Activated T-helper 17 cell treated with anti-CD3 and anti-CD28 coated beads, Interleukin-2, amount 50 U/mL, for 72 hours (primary cell): ENCODE data around the gene LRRN1. TPM values are rescaled to one million over a fixed set of nuclear protein-coding genes. Genes with fewer than 3 reads are reported as not detected.
"Not testable (repeated sequence)": the region's sequence is repeated elsewhere in the genome, so short reads cannot be mapped to it uniquely, and the experiment has no call there.

Source experiments
- ATAC-seq: fragments of 150-1000 bp; cut with Tn5 transposase; replicated peaks from 2 replicates; pipeline ENCODE4 v1.10.0; 2021; ENCODE audit warnings: mild to moderate bottlenecking, moderate library complexity
- H3K27ac Mint-ChIP-seq: one replicate; pipeline ENCODE4 v1.8.0; 2022; ENCODE audit warnings: mixed read lengths
- H3K27me3 Mint-ChIP-seq: one replicate; pipeline ENCODE4 v1.8.0; 2022; ENCODE audit warnings: mixed read lengths
- H3K36me3 Mint-ChIP-seq: one replicate; pipeline ENCODE4 v1.8.0; 2022; ENCODE audit warnings: low read depth, mild to moderate bottlenecking, mixed read lengths
- H3K4me1 Mint-ChIP-seq: one replicate; pipeline ENCODE4 v1.8.0; 2022; ENCODE audit warnings: mixed read lengths
- H3K4me3 Mint-ChIP-seq: one replicate; pipeline ENCODE4 v1.8.0; 2022; ENCODE audit warnings: mild to moderate bottlenecking, mixed read lengths
- H3K9me3 Mint-ChIP-seq: one replicate; pipeline ENCODE4 v1.8.0; 2022; ENCODE audit warnings: mixed read lengths
- total RNA-seq, 2 donors: library from RNA; stranded (reverse); gene quantifications; one replicate each; pipeline ENCODE4 v1.2.3, GENCODE V29; 2022

Gene LRRN1
- total RNA-seq, 2 donors from 2014 or later, result not detected

DNA sequence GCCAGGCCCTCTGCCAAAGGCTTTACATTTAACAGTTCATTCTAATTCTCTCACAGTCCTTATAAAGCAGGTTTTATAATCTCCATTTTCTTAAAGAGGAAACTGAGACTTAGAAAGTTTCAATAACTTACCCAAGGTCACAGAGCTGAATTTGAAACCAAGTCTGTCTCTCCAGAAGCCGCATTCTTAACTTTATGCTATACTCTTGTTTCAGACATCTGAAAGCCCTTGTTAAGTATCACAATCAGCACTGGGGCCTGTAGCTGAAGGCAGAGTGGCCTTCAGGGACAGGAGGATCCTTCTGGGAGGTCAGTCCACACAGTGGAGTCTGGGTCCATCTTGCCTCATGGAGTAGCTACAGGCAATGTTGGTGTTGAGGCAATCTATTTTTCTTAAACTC, 27.9 kb downstream of the LRRN1 start:
- Mint-ChIP-seq H3K36me3 (no peaks in the 10 kb centered on the region), H3K27me3 (no peaks in the 10 kb centered on the region), H3K4me3 (no peak overlapping the region), H3K27ac (no peak overlapping the region), H3K4me1 (no peaks in the 10 kb centered on the region), H3K9me3 (peaks cover 4% of the 10 kb centered on the region)
- ATAC-seq, result no peak

DNA sequence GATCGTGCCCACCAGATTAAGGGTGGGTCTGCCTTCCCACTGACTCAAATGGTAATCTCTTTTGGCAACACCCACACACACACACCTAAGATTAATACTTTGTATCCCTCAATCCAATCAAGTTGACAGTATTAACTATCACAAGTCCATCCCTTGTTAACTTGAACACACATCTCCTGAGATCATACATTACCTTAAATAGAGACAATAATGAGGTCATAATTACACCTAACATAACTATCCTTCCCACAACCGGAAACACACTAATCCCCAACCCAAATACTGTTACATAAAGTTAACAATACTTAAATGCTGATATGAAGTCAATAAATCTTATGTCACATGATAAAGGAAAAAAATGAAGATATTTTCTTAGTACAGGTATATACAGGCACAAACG, 29.2 kb downstream of the LRRN1 start:
- H3K36me3 Mint-ChIP-seq, H3K27me3 Mint-ChIP-seq, H3K4me3 Mint-ChIP-seq, ATAC-seq, H3K9me3 Mint-ChIP-seq, H3K27ac Mint-ChIP-seq, H3K4me1 Mint-ChIP-seq: not testable (repeated sequence)

DNA sequence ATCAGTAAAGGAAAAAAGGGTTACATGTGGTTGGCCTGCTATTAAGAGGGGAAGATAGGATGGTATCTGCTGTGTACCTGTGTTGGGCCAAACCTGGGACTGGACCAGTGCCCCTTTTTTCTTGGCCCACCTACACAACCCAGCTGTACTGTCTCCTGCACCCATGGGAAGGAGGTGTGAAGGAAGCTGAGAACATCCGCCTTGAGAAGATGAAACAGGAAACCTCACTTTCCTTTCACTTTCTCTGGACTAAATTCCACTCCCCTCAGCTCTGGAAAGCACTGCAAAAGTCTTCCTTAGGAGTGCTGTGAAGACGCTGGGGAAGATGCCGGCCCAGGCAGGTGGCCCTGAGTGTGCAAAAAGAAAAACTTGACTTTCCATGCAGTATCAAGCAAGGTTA, 37.6 kb downstream of the LRRN1 start:
- Mint-ChIP-seq H3K27ac (no peak overlapping the region), H3K9me3 (peaks cover 17% of the 10 kb centered on the region), H3K27me3 (no peaks in the 10 kb centered on the region), H3K36me3 (no peaks in the 10 kb centered on the region), H3K4me1 (no peaks in the 10 kb centered on the region), H3K4me3 (no peak overlapping the region)
- ATAC-seq, result no peak

DNA sequence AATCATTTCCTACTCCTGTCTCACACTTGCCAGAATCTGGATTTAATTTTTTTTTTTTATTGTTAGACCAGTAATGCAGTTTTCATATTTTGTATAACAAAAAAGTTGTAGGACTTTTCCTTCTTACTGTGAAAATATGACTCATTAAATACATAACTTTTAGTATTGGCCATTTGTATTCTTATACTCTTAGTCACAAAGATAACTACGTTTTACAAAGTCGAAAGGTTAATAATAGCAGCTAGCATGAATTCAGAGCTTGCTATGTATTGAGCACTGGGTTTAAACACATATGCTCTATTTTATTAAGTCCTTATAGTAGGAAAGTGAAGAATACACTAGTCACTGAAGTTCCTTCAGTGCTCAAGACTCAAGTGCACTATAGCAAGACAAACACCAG, 43.1 kb downstream of the LRRN1 start:
- Mint-ChIP-seq H3K27ac (no peak overlapping the region), H3K4me3 (no peak overlapping the region), H3K4me1 (no peaks in the 10 kb centered on the region), H3K27me3 (no peaks in the 10 kb centered on the region), H3K9me3 (peaks cover 6% of the 10 kb centered on the region), H3K36me3 (no peaks in the 10 kb centered on the region)
- ATAC-seq, result no peak

DNA sequence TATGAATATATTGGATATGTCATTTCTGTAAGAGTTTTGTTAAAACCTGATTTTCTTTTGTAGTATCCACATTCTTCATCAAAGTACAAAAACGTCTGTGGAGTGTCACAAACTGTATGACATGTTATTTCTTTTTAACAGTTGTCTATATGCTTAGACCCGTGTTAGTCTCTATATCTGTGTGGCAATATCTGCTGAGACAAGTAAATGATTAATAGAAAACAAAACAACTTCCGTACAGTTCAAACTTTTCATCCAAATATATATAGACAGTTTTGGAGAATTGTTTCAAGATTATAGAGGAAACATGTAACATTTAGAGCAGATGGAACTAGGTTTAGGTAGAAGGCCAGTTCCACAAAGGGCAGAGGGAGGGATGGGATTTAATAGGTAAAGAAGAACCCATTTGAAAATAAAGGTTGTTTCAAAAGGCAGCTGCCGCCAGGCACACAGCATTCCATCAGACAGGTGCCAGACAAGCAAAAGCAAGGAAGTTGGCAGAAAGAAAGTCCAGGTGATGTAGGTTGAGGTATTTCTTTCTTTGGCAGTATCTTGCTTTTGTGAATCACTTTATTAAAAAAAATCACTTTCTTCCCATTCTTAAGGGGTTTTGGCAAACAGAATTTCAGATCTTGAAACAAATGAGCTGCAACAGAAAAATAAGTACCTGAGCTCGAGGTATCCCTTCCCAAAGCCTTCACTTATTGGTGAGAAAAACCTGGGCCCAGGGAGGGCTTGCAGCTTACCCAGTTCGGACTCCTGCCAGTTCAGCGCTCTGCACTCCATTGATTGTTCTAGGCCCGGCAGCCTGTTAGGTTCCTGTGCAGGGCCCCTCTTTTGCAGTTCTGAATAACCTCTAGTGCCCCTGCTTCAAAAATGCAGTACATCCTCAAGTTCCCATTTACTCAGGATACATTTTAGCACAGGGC, 49.0 kb downstream of the LRRN1 start:
- Mint-ChIP-seq H3K27me3 (no peaks in the 10 kb centered on the region), H3K4me1 (no peaks in the 10 kb centered on the region), H3K9me3 (no peaks in the 10 kb centered on the region), H3K27ac (no peak overlapping the region), H3K36me3 (no peaks in the 10 kb centered on the region), H3K4me3 (no peak overlapping the region)
- no peak for ATAC-seq

DNA sequence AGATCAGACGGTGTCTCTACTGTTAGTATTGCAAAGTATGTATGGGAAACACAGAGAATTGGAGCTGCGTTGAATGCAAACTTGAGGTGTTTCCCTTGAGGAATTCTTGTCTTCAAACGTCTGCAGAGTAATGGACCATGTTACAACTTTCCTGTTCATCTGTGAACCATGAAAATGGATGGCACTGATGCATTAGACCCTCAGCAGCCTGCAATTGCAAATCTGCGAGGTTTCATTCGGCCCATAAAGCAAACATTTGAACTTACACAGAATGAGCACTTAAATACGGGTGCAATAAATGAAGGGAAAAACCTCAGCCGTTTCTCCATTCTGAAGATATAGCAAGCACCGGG, 49.7 kb downstream of the LRRN1 start:
- no peak for ATAC-seq
- no peak overlapping the region for H3K27ac Mint-ChIP-seq
- no peak overlapping the region for H3K4me3 Mint-ChIP-seq
- no peaks in the 10 kb centered on the region for H3K4me1 Mint-ChIP-seq
- H3K36me3 Mint-ChIP-seq, result no peaks in the 10 kb centered on the region
- H3K9me3 Mint-ChIP-seq, result no peaks in the 10 kb centered on the region
- H3K27me3 Mint-ChIP-seq, result no peaks in the 10 kb centered on the region

DNA sequence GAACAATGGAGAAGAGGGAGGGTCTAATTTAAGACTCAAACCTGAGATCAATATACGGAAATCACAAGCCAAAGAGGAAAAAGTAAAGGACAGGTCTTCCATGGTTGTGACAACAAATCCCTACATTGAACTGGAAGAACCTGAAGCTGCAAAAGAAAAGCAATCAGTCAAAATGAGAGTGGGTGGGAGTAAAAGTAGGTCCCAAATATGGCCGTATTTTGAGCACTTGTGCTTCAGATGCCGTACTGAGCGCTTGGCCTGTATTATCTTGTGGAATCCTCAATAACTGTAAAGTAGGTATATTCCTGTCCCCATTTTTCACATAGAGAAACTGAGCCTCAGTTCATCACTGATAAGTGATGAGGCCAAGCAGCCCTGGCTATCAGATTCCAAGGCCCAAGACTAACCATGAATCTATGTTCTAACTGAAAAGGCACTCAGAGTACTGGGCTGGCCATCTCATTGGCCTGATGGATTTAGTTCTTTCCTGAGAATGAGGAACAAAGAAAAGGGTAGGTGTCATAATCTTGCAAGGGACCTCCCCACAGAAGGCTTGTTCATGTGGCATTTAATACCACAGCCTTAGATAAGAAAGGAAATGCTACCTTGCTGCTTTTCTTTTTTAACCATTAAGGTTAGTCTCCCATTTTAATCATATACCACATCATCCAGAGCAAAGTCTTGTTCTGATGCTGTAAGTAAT, 52.5 kb downstream of the LRRN1 start:
- Mint-ChIP-seq H3K27ac (no peak overlapping the region), H3K9me3 (no peaks in the 10 kb centered on the region), H3K4me3 (no peak overlapping the region), H3K4me1 (no peaks in the 10 kb centered on the region), H3K27me3 (no peaks in the 10 kb centered on the region), H3K36me3 (no peaks in the 10 kb centered on the region)
- ATAC-seq, result peak; percentile 5

DNA sequence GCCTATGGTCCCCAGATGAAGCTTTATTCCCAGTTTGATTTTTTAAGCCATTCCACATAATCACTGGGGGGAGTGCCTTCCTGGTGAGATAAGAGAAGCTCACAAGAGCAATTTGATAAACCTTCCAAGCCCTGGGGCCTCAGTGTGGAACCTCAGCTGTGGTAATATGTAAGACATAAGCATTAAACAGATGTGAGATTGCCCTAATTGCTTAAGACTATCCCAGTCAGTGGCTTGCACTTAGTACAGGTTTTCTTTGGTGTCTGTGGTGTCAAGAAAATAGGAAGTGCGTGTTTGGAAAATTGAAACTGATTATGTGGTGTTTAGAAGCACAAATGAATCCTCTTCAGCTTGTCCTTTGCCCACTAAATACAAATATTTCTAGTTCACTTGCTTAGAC, 54.3 kb downstream of the LRRN1 start:
- Mint-ChIP-seq H3K4me1 (no peaks in the 10 kb centered on the region), H3K27me3 (no peaks in the 10 kb centered on the region), H3K9me3 (no peaks in the 10 kb centered on the region), H3K4me3 (no peak overlapping the region), H3K27ac (no peak overlapping the region), H3K36me3 (no peaks in the 10 kb centered on the region)
- no peak for ATAC-seq

DNA sequence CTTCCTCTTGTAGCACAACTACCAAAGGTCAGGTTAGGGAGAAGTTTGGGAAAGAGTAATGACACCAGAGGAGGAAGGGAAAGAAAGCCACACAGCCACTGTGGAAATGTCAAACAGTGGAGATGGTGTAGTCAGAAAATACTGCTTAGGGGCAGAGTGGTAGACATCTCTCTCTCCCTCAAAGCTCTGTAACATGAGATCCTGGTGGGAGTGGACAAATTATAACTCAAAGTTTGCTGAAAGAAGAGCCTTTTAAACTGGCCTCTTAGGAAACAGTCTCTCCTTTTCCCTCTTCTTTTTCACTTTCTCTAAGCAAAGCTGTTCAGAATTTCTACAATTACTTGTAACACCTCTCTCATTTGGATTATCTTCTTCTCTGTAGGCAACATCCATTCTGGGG, 55.8 kb downstream of the LRRN1 start:
- Mint-ChIP-seq H3K27ac (no peak overlapping the region), H3K9me3 (no peaks in the 10 kb centered on the region), H3K4me1 (no peaks in the 10 kb centered on the region), H3K4me3 (no peak overlapping the region), H3K27me3 (no peaks in the 10 kb centered on the region), H3K36me3 (no peaks in the 10 kb centered on the region)
- ATAC-seq, result no peak

DNA sequence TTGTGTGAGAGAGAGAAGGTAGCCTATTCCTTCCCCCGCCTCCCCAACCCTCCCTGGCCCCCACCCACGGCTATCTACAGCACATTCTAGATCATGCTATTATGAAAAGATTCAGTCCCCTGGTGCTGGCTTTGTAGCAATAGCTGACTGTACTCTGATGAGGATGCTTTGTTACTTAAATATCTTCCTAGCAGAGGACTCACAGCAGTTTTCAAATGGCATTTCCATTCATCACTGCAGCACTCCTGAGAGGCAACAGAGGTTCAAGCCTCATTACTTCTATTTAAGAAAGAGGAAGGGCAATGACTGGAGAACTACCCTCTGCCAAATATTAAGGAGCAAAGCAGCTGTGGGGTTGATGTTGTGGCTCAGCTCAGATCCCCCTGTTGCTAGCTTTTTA, 61.0 kb downstream of the LRRN1 start:
- H3K9me3 Mint-ChIP-seq, result peaks cover 13% of the 10 kb centered on the region
- H3K36me3 Mint-ChIP-seq, result no peaks in the 10 kb centered on the region
- ATAC-seq, result no peak
- H3K4me1 Mint-ChIP-seq, result no peaks in the 10 kb centered on the region
- peaks cover 3% of the 10 kb centered on the region for H3K27me3 Mint-ChIP-seq
- no peak overlapping the region for H3K27ac Mint-ChIP-seq
- H3K4me3 Mint-ChIP-seq, result no peak overlapping the region

DNA sequence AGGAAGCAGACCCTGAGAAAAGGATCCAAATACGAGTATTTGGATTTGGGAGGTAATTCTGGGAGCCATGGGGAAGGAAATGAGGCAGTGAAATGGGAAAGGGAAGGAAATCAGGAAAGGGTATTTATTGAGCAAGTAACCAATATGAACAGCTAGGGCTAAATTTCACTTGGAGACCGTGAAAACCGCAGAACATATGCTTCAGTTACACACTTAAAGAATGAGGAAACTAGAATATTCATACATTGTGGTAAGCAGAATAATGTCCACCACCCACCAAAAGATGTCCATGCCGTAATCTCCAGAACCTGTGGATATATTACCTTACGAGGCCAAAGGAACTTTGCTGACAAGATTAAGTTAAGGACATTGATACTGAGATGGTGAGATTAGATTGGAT, 63.3 kb downstream of the LRRN1 start:
- H3K27me3 Mint-ChIP-seq, result peaks cover 3% of the 10 kb centered on the region
- peaks cover 18% of the 10 kb centered on the region for H3K9me3 Mint-ChIP-seq
- H3K27ac Mint-ChIP-seq, result no peak overlapping the region
- H3K36me3 Mint-ChIP-seq, result no peaks in the 10 kb centered on the region
- H3K4me3 Mint-ChIP-seq, result no peak overlapping the region
- no peak for ATAC-seq
- H3K4me1 Mint-ChIP-seq, result no peaks in the 10 kb centered on the region

DNA sequence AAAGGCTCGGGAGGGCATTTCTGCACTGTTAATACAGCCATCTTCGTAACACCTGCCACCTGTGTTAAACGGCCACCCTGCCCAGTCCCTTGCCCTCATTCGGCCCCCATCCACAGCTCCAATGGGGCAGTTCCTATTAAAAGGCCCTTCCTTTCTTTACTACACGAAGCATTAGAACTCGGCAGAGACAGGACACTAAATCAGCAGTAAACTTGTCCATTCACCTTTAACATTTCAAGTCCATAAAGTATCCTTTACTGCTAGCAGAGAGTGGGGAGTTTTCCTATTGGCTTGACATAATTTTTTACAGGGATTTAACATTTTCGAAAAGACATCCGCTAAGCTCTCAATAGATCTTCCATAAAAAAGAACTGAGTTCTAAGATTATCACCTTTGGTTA, 76.3 kb downstream of the LRRN1 start:
- no peak overlapping the region for H3K4me3 Mint-ChIP-seq
- H3K27me3 Mint-ChIP-seq, result no peaks in the 10 kb centered on the region
- no peaks in the 10 kb centered on the region for H3K4me1 Mint-ChIP-seq
- H3K36me3 Mint-ChIP-seq, result no peaks in the 10 kb centered on the region
- no peak overlapping the region for H3K27ac Mint-ChIP-seq
- peaks cover 4% of the 10 kb centered on the region for H3K9me3 Mint-ChIP-seq
- ATAC-seq, result no peak

DNA sequence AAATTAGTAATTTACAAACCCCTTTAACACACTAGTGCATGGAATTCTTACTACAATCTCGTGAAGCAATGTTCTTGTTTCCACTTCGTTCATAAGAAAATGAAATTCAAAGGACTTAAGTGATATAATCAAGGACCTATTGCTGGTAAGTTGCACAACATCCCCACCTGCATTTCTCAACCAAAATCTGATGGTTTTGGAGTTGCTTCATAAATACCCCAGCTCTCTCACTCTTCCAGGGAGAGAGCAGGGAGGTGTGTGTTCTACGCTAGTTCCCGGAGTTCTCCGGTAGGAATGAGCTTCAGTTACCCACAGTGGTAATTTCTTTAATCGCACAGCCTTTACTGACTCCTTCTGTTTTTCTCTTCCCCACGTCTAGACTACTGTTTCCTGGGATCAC, 81.8 kb downstream of the LRRN1 start:
- no peak for ATAC-seq
- H3K4me1 Mint-ChIP-seq, result no peaks in the 10 kb centered on the region
- peaks cover 8% of the 10 kb centered on the region for H3K9me3 Mint-ChIP-seq
- H3K27me3 Mint-ChIP-seq, result no peaks in the 10 kb centered on the region
- H3K36me3 Mint-ChIP-seq, result no peaks in the 10 kb centered on the region
- no peak overlapping the region for H3K27ac Mint-ChIP-seq
- no peak overlapping the region for H3K4me3 Mint-ChIP-seq

DNA sequence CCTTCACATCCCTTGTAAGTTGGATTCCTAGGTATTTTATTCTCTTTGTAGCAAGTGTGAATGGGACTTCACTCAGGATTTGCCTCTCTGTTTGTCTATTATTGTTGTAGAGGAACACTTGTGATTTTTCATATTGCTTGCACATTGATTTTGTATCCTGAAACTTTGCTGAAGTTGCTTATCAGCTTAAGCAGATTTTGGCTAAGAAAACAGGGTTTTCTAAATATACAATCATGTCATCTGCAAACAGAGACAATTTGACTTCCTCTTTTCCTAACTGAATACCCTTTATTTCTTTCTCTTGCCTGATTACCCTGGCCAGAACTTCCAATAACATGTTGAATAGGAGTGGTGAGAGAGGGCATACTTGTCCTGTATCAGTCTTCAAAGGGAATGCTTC, 88.1 kb downstream of the LRRN1 start:
- H3K9me3 Mint-ChIP-seq, result peaks cover 22% of the 10 kb centered on the region
- not testable (repeated sequence) for H3K36me3 Mint-ChIP-seq, H3K4me1 Mint-ChIP-seq, H3K27ac Mint-ChIP-seq, H3K27me3 Mint-ChIP-seq, H3K4me3 Mint-ChIP-seq, ATAC-seq

DNA sequence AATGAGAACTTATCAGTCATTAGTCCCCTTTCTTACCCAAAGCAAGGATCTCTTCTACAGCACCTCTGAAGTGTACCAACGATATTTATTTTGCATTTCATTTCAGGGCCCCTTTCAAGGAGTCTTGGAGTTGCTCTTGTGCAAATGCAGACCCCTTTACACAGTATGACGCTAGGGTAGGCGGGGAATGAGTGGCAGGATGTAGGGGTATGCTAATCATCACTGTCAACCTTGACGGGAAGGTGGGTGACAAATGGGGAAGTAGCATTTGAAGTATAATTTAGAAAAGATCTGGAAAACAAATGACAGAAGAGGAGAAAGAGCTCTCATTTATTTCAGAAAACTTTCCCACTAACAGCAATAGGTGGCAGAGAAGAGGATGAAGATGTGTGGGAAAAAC, 94.4 kb downstream of the LRRN1 start:
- Mint-ChIP-seq H3K27ac (no peak overlapping the region), H3K4me1 (no peaks in the 10 kb centered on the region), H3K9me3 (peaks cover 18% of the 10 kb centered on the region), H3K36me3 (no peaks in the 10 kb centered on the region), H3K27me3 (no peaks in the 10 kb centered on the region), H3K4me3 (no peak overlapping the region)
- ATAC-seq, result no peak
